Measurements from ENCODE around the gene NXPH3.
A peak's percentile ranks its signal among the peaks of the same experiment; 100 is the strongest.
"Not testable (repeated sequence)": the region's sequence is repeated elsewhere in the genome, so short reads cannot be mapped to it uniquely, and the experiment has no call there.

The NXPH3 gene

DNA sequence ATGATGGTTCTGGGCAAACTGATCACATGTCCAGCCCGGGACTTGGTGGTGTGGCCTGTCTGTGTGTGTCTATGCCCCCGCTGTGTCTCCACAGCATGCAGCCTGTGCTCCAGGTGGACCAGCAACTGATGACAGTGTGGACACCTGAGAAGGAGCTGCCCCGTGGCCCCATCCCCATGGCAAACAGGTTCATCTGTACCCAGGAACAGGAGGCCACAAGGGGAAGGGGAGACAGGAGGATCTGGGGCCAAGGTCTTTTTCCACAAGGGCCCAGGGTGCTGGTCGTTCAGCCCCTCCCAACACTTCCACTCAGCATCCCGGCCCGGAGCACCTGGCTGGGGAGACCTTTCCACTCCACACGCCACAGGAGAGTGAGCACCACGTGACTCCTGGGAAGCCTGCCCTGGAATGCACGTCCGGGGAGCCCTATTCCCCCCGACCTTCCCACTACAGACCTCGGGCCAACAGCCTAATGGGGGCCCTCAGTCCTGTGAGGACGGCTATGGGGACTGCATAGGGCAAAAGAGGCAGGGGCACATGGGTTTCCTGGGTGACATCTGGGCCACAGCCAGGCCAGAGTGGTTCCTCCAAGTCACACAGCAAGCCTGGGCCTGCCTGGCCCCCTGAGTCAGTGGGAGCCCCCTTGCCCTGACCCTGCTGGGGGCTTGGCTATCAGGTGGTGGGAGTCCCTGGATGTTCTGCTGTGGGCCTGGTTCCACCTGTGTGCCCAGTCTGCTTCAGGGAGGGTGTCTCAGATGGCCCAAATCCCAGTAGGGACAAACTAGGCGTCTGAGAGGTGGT is 20.8 kb upstream of the NXPH3 start:
- no peak for DNase-seq (ENCODE audit: low spot score)

DNA sequence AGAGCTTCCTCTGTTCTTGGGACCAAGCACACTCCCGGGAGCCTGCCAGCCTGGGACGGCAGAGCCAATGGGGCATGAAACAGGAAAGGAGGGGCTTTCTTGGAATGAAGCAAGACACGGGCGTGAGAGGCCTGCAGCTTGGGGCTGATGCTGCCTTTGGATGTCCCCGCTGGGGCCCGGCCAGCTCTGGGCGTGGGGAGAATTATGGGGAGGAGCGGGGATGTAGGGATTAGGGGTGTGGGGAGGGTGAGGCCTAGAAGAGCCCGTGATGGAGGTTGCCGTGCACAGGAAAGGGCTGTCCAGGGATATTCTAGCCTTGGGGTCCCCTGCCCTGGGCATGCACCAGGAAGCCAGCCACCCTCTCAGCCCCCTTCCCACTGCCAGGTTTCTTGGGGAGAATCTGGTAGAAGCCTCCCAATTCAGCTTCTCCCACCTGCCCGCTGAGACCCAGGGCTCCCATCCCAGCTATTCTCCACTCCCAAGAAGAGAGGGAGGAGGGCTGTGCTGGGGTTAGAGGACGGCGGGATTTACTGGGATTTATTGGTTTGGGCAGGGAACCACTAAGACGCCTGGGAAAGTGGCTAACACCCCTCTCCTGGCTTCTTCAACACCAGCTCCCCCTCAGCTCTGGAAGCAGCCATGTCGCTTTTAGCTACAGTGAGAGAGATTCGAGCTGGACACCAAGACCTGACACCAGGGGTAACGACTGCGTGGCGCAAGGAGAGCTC is 20.0 kb upstream of the NXPH3 start:
- DNase-seq (ENCODE audit: low spot score): no peak

DNA sequence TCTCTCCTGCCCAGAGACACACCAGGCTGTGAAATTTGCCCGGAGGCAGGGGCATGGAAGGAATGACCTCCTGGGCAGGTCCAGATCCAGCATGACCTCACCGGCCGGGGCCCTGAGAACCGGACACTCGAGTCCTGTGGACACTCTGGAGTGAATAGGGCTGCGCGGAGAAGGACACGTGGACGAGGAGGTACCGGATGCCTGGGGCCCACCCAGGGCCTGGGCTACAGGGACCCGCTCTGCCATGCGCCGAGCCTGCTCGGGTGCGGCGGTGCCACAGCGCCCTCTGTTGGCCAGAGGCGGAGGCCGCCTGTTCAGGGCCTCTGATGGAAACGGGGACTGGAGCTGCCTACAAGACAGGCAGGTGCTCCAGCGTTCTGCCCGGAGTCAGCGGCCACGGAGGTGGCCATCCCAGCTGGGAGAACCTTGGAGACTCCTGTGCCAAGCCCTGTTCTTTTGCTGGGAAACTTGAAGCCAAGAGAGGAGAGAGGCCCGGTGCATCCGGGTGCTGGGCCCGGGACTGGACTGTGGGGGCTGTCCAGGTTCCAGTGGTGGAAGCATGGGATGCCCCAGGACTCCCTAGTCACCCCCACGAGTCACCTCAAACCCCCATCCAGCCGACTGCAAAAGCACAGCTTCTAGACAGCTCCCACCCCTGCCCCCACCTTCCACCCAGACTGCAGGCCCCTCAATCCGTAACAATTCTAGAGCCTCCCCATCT is 19.3 kb upstream of the NXPH3 start:
- DNase-seq (ENCODE audit: low spot score): peak; percentile 88

DNA sequence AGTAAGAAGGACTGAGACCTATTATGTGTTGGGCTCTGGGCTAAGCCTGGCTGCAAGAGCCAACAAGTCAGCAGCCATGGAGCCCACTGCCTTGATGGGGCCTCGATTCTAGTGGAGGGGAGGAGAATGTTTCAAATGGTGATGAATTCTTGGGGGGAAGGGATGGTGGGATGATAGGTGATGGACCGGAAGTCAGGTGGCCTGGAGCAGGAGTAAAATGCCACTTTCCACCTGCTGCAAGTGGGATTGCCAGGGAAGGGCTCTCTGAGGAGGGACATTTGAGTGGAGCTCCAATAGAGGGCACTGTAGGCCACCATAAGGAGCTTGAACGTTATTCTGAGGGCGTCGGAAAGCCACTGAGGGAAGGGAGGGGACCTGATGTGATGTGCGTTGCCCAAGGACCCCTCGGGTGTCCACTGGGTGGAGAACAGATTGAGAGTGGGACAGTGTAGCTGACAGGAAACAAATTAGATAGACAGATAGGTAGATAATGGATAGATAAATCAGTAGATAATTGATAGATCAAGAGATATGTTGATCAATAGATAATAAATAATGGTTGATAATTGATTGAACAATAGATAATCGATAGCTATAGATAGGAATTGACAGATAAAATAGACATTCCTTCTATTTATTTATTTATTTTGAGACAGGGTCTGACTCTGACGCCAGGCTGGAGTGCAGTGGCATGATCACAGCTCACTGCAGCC is 18.2 kb upstream of the NXPH3 start:
- DNase-seq (ENCODE audit: low spot score): no peak

DNA sequence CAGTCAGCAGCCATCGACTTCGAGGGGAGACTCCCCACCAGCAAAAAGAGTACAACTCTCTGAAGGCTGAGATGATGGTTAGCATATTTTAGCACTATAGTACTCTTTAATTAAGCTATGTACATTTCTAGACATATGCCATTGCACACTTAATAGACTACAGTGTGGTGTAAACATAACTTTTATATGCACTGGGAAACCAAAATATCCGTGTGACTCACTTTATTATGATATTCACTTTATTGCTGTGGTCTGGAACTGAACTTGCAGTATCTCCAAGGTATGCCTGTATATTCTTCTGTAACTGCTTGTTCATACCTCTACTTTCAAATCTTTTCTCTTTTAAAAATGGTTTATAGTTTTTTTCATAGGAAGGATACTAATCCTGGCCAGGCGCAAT is 11.0 kb upstream of the NXPH3 start:
- DNase-seq (ENCODE audit: low spot score): no peak

DNA sequence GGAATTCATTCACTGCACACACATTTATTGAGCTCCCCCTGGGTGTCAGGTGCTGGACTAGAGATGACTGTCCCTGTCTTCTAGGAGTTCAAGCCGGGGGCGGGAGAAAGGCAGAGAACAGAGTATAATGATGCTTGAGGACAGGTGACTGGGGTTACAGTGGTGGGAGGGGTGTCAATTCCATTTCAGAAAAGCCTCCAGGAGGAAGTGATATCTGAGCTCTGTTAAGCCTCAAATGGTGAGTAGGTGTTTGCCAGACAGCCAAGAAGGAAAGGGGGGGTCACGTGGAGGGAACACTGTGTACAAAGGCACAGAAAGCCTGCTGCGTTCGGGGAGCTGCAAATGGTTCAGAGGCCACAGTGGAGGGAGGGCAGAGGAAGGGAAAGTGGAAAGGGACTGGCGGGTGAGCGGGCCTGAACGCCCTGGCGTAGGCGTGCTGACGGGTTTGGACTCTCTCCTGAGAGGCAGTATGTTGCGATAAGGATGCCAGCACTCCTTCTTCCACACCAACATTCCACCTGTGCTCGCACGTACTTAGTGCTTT is 9.7 kb upstream of the NXPH3 start:
- no peak for DNase-seq (ENCODE audit: low spot score)

DNA sequence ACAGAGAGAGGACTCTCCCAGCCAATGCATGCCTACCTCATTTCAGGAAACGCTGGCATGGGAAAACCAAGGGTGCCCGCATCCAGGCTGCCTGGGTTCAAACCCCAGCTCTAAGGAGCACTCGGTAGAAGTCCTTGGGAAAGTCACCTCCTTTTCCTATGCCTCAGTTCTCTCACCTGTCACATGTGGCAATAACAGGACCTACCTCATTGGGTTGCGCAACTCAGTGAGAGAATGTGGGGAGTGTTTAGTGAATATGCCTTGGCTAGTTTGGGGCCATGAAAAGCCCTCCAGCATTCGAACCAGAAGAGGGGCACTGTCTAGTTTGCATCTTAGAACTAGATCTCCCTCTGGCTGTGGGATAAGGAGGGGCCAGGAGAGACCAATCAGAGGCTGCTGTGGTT is 9.0 kb upstream of the NXPH3 start:
- DNase-seq (ENCODE audit: low spot score): no peak

DNA sequence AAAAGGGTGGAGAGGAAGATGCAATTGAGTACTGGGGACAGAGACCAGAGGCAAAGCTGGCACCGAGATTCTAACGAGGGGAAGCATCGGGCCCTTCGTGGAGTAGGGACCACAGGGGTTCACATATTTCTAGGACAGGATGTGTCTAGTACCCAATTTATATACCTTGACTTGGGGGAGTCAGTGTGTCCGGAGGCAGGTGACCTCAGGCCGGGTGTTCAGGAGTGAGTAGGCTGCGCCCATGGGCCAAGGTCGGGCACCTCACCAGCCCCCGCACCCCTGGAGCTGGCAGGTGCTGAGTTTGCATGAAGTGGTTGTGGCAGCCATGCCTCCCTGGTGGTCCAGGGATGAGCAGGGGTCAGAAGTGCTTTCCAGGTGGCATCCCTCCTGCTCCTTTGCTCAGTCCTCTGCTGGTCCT is 8.6 kb upstream of the NXPH3 start:
- no peak for DNase-seq (ENCODE audit: low spot score)

DNA sequence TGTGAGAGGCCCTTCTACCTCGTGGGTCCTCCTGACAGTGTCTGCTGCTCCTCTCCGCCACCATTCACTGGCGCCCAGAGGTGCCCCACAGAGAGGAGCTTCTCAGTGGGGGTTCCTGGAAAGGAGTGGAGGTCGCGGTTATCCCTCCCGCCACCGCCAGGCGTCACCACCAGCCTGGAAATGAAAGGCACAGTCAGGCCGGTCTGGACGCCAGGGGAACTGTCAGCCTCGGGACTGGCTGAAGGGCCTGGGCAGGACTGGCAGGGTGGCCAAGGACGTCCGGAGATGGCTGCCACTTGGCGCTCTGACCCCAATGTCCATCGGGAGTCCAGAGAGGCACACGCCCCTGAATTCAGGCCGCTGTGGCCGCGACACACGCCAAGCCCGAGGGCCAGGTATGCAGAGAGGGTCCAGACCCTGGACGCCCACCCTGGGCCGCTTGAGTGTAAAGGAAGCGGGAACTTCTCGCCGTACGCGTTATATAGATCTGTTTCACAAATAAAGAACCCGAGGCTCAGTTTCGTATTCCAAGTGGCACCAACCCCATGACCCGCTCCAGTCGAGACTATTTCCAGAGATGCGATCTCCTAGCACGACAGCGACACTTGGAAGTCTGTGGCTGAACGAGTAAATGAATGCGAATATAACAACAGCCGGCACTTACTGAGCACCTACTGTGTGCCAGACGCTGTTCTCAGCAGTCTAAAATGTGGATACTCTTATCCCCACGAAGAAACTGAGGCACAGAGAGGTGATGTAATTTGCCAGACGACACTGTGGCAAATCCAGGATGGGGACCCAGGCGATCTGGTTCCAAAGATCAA is 7.6 kb upstream of the NXPH3 start:
- peak; percentile 66 for DNase-seq (ENCODE audit: low spot score)

DNA sequence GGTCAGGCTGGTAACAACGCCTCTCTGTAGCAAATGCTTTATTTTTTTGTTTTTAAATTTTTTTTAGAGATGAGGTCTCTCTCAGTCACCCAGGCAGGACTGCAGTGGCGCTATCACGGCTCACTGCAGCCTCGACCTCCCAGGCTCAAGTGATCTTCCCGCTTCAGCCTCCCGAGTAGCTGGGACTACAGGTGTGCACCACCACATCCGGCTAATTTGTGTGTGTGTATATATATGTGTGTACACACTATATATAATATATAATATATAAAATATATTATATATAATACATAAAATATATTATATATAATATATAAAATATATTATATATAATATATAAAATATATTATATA is 7.0 kb upstream of the NXPH3 start:
- not testable (repeated sequence) for DNase-seq (ENCODE audit: low spot score)

DNA sequence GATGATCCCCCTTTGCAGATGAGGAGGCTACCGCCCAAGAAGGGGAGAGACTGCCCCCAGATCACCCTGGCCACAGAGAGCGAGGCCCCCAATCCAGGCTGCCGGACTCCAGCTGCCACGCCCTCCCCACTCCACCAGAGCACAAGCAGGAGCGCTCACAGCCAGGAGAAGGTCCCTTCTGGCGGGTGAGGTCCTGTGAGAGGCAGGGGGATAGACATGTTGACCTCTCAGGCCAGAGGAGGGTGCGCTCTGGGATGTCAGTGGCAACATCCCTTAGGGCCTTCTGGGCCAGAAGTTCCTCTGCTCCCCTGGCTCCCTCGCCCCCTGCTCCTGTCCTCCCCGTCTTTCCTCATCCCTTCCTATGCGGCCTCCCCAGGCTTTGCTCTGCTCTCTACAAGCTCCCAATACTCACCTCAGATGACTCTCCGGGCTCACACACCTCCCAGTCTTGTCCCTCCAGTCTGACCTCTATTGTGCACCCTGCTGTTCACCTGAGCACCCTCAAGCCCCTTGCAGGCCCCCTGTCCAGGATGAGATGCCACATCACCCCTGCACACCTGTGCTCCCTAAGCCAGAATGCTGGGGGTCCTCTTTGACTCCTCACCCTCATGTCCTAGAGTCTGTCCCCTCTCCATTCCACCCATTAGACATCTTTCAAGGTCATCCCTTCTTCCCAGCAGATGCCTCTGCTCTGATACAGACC is 5.0 kb upstream of the NXPH3 start:
- no peak for DNase-seq (ENCODE audit: low spot score)

DNA sequence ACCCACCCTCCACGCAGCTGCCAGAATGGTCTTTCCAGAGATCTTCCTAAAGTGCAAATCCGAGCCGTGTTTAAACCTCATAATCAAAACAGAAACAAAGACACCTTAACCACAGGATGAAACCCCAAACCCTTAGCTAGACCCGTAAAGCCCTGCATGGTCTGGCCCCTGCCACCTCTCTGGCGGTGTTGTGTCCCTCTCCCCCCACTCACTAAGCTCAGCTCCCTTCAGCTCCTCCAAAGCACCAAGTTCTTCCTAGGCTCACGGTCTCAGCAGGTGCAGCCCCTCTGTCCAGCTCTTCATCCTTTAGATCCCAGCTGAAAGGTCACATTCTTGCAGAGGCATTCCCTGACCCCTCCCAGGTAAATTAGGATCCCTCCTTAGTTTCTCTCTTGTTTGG is 4.4 kb upstream of the NXPH3 start:
- no peak for DNase-seq (ENCODE audit: low spot score)

DNA sequence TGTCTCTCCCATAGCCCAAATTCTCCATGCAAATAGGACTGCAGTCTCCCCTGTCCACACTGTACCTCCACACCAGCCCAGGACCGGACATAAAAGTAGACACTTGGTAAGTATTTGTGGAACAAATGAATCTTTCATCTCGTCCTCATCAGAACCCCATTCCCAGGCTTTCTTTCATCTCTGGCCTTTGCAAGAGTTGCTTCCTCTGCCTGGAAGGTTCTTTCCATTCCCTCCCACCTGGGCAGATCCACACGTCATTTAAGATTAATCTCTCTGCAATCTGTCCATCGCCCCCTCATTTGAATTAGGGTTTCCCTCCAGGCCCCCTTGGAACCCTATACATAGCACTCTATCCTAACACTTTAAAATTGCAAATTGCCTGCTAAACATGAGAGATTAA is 3.9 kb upstream of the NXPH3 start:
- no peak for DNase-seq (ENCODE audit: low spot score)

DNA sequence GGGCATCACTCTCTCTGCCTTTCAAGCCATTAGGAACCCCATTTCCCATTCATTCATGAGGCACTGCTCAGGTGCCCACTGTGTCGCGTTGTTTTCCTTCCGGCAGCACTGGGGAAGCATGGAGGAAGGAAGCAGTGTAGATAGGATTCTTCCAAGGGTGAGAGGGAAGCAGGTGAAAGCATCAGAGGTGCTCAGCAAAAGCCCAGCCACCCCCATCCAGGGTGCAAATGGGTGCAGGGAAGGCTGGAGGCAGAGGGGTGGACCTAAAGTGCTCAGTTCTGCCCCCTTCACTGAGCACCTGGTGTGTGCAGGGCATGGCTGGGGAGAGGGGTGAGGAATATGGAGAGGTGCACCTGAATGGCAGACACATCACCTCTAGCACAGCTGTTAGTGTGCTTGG is 3.4 kb upstream of the NXPH3 start:
- DNase-seq (ENCODE audit: low spot score): no peak

DNA sequence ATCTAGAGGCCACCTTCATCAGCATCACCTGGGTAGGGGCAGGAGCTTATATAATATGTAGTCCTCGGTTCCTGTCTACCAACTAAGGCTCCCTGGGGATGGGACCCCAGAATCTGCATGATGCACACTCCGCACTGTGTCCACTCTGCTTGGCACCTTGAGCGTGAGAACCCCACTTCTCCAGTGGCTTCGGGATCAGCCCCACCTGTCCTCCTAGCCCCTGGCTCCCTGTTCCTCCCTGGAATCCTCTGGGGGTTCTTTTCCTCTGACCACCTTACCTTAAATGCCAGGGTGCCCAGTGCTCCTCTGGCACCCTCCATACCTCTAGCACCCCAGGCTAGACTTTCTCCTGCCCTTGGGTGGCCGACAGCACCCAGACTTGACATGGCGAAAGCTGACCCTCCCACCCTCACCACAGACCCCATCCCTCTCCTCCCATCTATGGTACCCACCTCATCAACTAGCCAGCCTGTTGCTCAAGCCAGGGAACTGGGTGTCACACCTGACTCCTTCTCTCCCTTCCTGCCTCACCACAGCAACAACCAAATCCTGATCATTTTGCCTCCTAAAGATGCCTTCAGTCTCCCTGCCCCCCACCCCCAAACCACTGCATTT is 2.8 kb upstream of the NXPH3 start:
- DNase-seq (ENCODE audit: low spot score): no peak

DNA sequence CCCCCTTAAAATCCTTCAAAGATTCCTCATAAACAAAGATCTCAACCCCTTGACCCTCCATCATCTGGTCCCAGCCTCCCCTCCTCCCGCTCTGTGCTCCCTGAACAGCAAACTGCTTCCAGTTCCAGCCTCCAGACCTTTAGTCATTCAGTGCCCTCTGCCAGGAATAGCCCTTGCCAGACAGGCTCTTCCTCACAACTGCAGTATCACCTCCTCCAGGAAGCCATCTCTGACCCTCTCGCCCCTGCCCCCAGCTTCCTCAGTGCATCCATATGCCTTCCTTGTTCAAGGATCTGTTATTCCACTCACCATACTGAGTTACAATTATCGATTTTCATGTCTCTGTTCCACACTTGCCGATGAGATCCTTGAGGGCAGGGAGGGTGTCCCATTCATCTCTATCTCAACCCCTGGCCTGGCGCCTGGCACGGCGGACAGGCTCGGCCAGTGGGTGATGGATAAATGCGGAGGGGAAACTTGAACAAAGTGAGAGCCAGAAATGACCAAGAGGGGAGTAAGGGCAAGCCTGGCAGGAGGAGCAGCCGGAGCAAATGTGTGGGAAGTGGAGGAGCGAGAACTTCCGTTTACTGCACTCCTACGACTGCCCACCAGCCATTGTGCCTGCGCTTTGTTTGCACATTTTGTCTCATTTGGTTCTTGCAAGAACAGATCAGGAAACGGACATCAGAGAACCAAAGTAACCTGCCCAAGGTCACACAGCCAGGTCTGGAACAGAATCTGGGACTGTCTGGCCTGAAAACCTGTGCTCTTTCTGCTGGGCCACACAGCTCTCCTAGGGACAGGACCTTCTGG is 2.0 kb upstream of the NXPH3 start:
- no peak for DNase-seq (ENCODE audit: low spot score)

DNA sequence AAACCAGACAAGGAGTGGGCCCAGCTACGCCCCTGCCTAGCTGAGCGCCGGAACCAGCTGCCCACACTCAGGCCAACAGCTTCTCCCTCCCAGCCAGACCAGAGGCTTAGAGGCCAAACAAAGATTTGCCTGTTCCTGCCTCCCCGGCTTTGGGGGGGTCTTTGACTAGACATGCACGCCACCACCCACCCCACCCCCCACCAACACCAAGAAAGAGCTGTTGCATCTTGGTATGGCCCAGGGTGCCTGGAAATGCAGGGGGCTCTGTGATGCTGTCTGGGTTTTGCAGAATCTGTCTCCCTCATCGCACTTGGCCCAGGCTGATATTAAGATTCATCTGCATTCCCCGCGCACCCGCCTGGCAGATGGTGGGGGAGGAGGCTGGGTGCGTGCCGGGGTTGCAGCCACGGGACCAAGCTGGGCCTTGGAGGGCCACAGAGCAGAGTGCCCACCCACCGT is 1.3 kb upstream of the NXPH3 start:
- no peak for DNase-seq (ENCODE audit: low spot score)

DNA sequence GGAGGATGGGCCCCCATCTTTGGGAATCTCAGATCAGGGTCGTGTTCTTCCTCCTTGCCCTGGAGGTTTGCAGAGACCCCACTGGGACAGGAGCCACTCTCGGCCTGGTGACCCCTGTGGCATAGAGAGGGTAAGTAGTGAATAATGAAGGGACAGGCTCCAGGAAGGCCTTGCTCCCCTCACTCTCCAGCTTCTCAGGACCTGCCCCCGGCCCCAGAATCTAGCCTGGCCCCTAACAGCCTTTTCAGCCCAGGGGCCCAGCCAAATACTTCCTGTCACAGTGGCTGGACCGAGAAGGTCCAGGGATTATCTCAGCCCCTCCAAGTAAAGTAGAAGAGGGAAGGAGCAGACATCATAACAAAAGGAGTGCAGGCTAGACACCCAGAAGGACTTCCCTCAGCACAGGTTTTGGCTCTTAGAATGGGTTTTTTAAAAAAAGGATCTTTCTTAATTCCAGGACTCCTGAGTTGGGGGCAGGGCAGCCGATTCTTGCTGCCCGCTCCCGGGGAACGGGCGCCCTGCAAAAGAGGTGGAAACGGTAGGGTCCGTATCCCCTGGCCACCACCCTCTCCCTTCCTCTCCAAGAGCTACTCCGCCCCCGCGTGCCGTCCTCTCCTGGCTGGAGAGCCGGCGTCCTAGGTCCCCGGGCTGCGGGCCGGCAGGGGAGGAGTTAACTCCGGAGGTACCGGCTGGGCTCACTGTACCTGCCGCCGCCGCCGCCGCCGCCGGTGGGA is 559 bp upstream of the NXPH3 start:
- DNase-seq (ENCODE audit: low spot score): no peak

Measured in HuH-7.5 (cell line).